ENCODE measurements around the gene MLPH.

- TF ChIP-seq CTCF (conservative IDR thresholded peaks at IDR 0.05 in 1 of 2, IDR thresholded peaks at IDR 0.05 in 1 of 2; ENCODE audit: extremely low read depth in 1 of 2, insufficient read depth in 1 of 2, low read depth in 1 of 2, low read length in 2 of 2) = no peak
- no peak for TF ChIP-seq EZH2 (IDR thresholded peaks at IDR 0.05; ENCODE audit: borderline replicate concordance, low read length)
Observed at GRCh38 chr2:237555560-237555959, 68.5 kb downstream of the MLPH start.

Measured in mammary epithelial cell (primary cell).